Lower lobe of right lung (tissue), 2 donors: ENCODE results near the gene DTHD1. TPM values are rescaled to one million over a fixed set of nuclear protein-coding genes. Genes with fewer than 3 reads are reported as not detected.

Experiments
- ATAC-seq, 2 donors: fragments of 200-7000 bp; cut with Tn5 transposase; one replicate each; pipeline ENCODE4 v1.9.1; 2020 to 2022; ENCODE audit warnings: mild to moderate bottlenecking in 2 of 2, moderate library complexity in 2 of 2
- DNase-seq: peaks from one replicate; pipeline ENCODE4 v3.0.0-alpha.2; 2020
- H3K27ac ChIP-seq: fragments of 200-600 bp; one replicate; pipeline ENCODE4 v1.8.0; 2022
- H3K27me3 ChIP-seq: fragments of 200-600 bp; one replicate; pipeline ENCODE4 v1.8.0; 2022; ENCODE audit warnings: low read depth
- H3K36me3 ChIP-seq: fragments of 200-600 bp; one replicate; pipeline ENCODE4 v1.8.0; 2022; ENCODE audit warnings: mild to moderate bottlenecking
- H3K4me1 ChIP-seq: fragments of 200-600 bp; one replicate; pipeline ENCODE4 v1.8.0; 2022
- H3K4me3 ChIP-seq: fragments of 200-600 bp; one replicate; pipeline ENCODE4 v1.8.0; 2022; ENCODE audit warnings: mild to moderate bottlenecking
- H3K9me3 ChIP-seq: fragments of 200-600 bp; one replicate; pipeline ENCODE4 v1.8.0; 2022
- CTCF ChIP-seq: fragments of 200-600 bp; IDR thresholded peaks from one replicate; pipeline ENCODE4 v1.8.0; 2022; ENCODE audit warnings: antibody characterized with exemption, mild to moderate bottlenecking
- intact Hi-C: fragments of 100-400 bp; cut with DNase I; formaldehyde crosslinking; loops from one replicate; pipeline ENCODE4 v1.11.0; 2022
- total RNA-seq: library from RNA; stranded (reverse); fragmentation: NEBNext Ultra II Directional; extraction: Animal tissue kit (Norgen Biotek cat#: 25700); gene quantifications from one replicate; pipeline ENCODE4 v1.2.1, GENCODE V29; 2021
- donor health status: DM: no; HTN: yes; CAD: no; lungs with severe emphysema.

Gene DTHD1
- total RNA-seq, 1 donor from 2014 or later: 8.0 TPM

DNA sequence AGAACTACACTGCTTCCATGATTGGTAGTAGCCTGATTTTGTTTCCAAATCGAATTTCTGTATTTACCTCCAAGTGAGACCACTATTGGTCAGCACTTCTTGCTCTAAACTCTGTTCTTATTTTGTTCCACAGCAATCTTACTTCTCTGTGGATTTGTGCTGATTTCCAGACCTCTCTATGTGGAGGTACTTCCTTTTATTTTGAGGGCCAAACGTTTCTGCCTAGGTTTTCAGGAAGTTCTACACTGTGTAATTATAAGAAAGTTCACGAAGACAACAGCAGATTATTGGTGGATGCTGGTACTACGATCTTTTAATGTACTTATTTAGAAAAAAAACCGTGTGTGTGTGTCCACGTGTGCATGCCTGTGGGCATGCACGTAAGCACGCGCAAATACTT, 46.7 kb downstream of the DTHD1 start:
- H3K4me1 ChIP-seq: no peaks in the 10 kb centered on the region
- peak in 1 of 2 donors; percentile 62 for ATAC-seq

GRCh38 chr4:36329228-36329627, 47.8 kb downstream of the DTHD1 start:
- no peak for DNase-seq
- Histone ChIP-seq H3K27me3 (no peaks in the 10 kb centered on the region), H3K9me3 (no peaks in the 10 kb centered on the region), H3K4me3 (no peak overlapping the region), H3K4me1 (no peaks in the 10 kb centered on the region), H3K36me3 (no peaks in the 10 kb centered on the region), H3K27ac (no peak overlapping the region)
- intact Hi-C loops: no loop called here
- no peak for ATAC-seq
- TF ChIP-seq CTCF: no peak

More for the DNA sequence above, 46.7 kb downstream of the DTHD1 start:
- Histone ChIP-seq H3K4me3 (no peak overlapping the region), H3K36me3 (no peaks in the 10 kb centered on the region), H3K9me3 (no peaks in the 10 kb centered on the region), H3K27ac (no peak overlapping the region), H3K27me3 (no peaks in the 10 kb centered on the region)
- intact Hi-C loops: no loop called here
- TF ChIP-seq CTCF: no peak
- DNase-seq: no peak

DNA sequence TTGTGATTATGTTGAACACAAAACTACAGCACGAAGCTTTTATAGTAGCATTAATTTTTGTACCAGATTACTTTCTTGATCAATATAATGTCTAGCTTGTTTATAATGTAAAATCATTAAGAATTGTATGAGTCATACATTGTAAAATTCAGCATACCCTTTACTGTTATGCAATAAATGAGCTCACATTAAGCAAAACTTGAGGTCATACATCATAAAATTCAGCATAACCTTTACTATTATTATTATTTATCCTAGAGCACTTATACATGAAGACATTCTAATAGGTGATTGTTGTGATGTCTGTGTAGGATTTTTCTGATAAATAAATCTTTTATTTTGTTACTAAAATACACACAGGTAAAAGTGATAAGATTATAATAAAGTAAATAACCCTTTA, 49.4 kb downstream of the DTHD1 start:
- ATAC-seq (no peak), DNase-seq (no peak)
- Histone ChIP-seq H3K4me3 (no peak overlapping the region), H3K27ac (no peak overlapping the region), H3K36me3 (no peaks in the 10 kb centered on the region), H3K4me1 (no peaks in the 10 kb centered on the region), H3K9me3 (no peaks in the 10 kb centered on the region), H3K27me3 (no peaks in the 10 kb centered on the region)
- TF ChIP-seq CTCF: no peak
- intact Hi-C loops: no loop called here

DNA sequence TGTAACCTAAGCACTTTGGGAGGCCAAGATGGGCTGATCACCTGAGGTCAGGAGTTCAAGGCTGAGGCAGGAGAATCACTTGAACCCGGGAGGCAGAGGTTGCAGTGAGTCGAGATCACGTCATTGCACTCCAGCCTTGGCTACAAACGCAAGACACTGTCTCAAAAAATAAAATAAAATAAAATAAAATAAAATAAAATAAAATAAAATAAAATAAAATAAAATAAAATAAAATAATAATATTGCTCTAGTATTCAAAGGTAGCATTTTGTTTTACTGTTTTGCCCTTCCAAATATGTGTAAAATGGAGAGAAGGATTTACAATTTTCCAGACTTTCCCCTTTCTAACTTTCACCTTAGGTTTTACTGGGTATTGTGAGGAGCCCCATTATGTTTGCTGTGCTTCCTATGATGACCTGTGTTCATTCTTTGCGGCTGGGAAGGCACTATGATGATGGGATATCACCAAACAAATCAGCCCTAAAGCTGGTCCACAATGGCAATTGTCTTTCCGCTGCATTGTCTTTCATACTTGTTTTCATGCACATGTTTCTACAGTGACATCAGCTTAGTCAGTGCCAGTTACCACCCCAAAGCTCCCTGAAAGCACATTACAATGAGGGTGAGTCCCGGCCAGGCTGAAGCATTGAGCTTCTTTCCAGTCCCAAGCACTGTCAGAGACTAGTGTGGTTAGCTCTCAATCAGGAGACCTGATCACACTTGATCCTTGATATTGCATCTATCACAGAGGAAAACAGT, 50.8 kb downstream of the DTHD1 start:
- Histone ChIP-seq H3K9me3 (no peaks in the 10 kb centered on the region), H3K27ac (no peak overlapping the region), H3K4me3 (no peak overlapping the region), H3K36me3 (no peaks in the 10 kb centered on the region), H3K27me3 (no peaks in the 10 kb centered on the region), H3K4me1 (no peaks in the 10 kb centered on the region)
- ATAC-seq: no peak
- no peak for DNase-seq
- no peak for TF ChIP-seq CTCF
- intact Hi-C loops: no loop called here

- H3K4me3 ChIP-seq: no peak overlapping the region
- H3K9me3 ChIP-seq: no peaks in the 10 kb centered on the region
- H3K36me3 ChIP-seq: no peaks in the 10 kb centered on the region
- H3K4me1 ChIP-seq: no peaks in the 10 kb centered on the region
- H3K27ac ChIP-seq: no peak overlapping the region
- H3K27me3 ChIP-seq: no peaks in the 10 kb centered on the region
- intact Hi-C loops: no loop called here
- no peak for TF ChIP-seq CTCF
- ATAC-seq (no peak), DNase-seq (no peak)
These were observed 51.3 kb downstream of the DTHD1 start for GRCh38 chr4:36332782-36333131.
